ENCODE measurements around the gene MAPK11.

Gene MAPK11

DNA sequence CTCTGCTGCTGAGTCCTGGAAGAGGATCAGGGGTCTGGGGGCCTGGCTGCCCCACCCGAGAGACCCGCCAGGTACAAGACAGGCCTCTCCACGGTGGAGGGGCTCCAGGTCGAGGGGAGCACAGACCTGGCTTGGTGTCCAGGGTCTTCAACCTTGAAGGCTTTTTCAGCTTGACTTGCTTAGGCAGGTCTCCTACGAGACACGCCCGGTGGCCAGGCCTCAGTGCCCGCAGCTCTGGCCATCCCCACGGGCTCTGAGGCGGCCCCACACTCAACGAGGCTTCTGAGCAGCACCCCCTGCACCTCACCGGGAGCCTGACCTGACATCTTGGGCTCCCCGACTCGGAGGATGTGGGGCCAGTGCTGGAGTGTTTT, 43.9 kb upstream of the MAPK11 start:
- Histone ChIP-seq H3K36me3 (ENCODE audit: control insufficient read depth, insufficient read depth, low read length) (no peaks in the 10 kb centered on the region), H3K9me3 (ENCODE audit: control insufficient read depth, low read length) (no peaks in the 10 kb centered on the region), H3K4me3 (ENCODE audit: extremely low read depth, insufficient read depth, low read length, poor library complexity, severe bottlenecking) (no peak overlapping the region), H3K4me1 (ENCODE audit: control insufficient read depth, insufficient read depth, low read length, poor library complexity, severe bottlenecking) (peaks cover 9% of the 10 kb centered on the region), H3K27ac (ENCODE audit: low read depth, low read length, severe bottlenecking) (no peak overlapping the region)
- WGBS, 2 experiments (ENCODE audit: insufficient coverage in 2 of 2): 83 to 88% methylated on average over 11 to 12 of the region's 14 CpGs

GRCh38 chr22:50313600-50313999, 43.4 kb upstream of the MAPK11 start:
- no peaks in the 10 kb centered on the region for H3K36me3 ChIP-seq (ENCODE audit: control insufficient read depth, insufficient read depth, low read length)
- H3K4me3 ChIP-seq (ENCODE audit: extremely low read depth, insufficient read depth, low read length, poor library complexity, severe bottlenecking): no peak overlapping the region
- no peak overlapping the region for H3K27ac ChIP-seq (ENCODE audit: low read depth, low read length, severe bottlenecking)
- no peaks in the 10 kb centered on the region for H3K9me3 ChIP-seq (ENCODE audit: control insufficient read depth, low read length)
- peaks cover 10% of the 10 kb centered on the region for H3K4me1 ChIP-seq (ENCODE audit: control insufficient read depth, insufficient read depth, low read length, poor library complexity, severe bottlenecking)
- WGBS, 2 experiments (ENCODE audit: insufficient coverage in 2 of 2): 89 to 94% methylated on average over 9 to 14 of the region's 17 CpGs

GRCh38 chr22:50313021-50313420, 42.8 kb upstream of the MAPK11 start:
- Histone ChIP-seq H3K36me3 (ENCODE audit: control insufficient read depth, insufficient read depth, low read length) (no peaks in the 10 kb centered on the region), H3K9me3 (ENCODE audit: control insufficient read depth, low read length) (no peaks in the 10 kb centered on the region), H3K27ac (ENCODE audit: low read depth, low read length, severe bottlenecking) (no peak overlapping the region), H3K4me1 (ENCODE audit: control insufficient read depth, insufficient read depth, low read length, poor library complexity, severe bottlenecking) (peaks cover 16% of the 10 kb centered on the region), H3K4me3 (ENCODE audit: extremely low read depth, insufficient read depth, low read length, poor library complexity, severe bottlenecking) (no peak overlapping the region)
- 91% methylated on average over 4 of the region's 7 CpGs; no CpG with 5 or more reads in 1 of the 2 experiments for WGBS, 2 experiments (ENCODE audit: insufficient coverage in 2 of 2)

DNA sequence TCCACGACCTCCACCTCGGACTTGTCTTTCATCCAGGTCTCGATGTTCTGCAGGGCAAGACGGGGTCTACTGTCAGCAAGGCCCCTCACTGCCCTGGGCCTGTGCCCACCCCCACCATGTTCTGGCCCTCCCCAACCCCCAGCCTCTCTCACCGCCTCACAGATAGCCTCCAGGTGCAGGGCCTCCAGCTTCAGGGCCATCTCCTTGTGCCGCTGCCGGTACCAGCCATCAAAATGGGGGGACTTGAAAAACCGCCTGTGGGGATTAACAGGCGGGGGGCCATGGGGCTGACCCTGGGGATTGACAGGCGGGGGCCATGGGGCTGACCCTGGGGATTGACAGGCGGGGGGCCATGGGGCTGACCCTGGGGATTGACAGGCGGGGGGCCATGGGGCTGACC, 42.2 kb upstream of the MAPK11 start:
- peaks cover 19% of the 10 kb centered on the region for H3K4me1 ChIP-seq (ENCODE audit: control insufficient read depth, insufficient read depth, low read length, poor library complexity, severe bottlenecking)
- H3K36me3 ChIP-seq (ENCODE audit: control insufficient read depth, insufficient read depth, low read length): no peaks in the 10 kb centered on the region
- no peak overlapping the region for H3K4me3 ChIP-seq (ENCODE audit: extremely low read depth, insufficient read depth, low read length, poor library complexity, severe bottlenecking)
- 90 to 95% methylated on average over 5 of the region's 12 CpGs for WGBS, 2 experiments (ENCODE audit: insufficient coverage in 2 of 2)
- no peak overlapping the region for H3K27ac ChIP-seq (ENCODE audit: low read depth, low read length, severe bottlenecking)
- no peaks in the 10 kb centered on the region for H3K9me3 ChIP-seq (ENCODE audit: control insufficient read depth, low read length)

DNA sequence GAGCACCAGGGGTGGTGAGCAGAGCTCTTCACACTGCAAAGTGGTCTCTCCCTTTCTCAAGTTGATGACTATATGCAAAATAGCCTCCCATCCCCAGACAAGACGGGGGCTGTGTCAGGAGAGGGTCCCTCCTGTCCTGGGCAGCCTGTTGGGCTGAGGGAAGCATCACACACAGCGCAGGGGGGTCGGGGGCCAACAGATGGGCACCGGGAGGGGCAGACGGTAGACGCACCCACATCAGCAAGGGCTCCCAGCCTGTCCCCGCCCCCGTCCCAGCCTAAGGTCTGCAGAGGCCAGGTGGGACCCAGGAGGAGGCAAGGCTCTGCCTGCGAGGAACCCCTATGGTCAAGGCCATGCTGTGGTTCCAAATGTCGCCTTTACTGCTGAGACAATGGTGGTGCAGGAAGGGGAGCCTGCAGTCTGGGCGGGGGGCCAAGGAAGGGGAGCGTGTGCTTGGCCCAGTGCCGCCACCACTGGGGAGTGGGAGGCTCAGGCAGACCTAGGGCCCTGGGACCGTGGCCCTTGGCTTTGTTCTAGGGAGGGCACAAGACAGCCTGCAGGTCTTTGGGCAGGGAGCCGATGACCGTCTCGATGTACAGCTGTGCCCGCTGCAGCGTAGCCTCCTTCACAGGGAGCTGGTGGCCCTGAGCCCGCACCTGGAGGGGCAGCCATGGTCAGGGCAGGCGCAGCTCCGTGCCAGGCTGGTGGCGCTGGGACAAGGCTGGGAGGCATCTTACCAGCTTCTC, 41.6 kb upstream of the MAPK11 start:
- Histone ChIP-seq H3K9me3 (ENCODE audit: control insufficient read depth, low read length) (no peaks in the 10 kb centered on the region), H3K27ac (ENCODE audit: low read depth, low read length, severe bottlenecking) (no peak overlapping the region), H3K36me3 (ENCODE audit: control insufficient read depth, insufficient read depth, low read length) (no peaks in the 10 kb centered on the region), H3K4me3 (ENCODE audit: extremely low read depth, insufficient read depth, low read length, poor library complexity, severe bottlenecking) (no peak overlapping the region), H3K4me1 (ENCODE audit: control insufficient read depth, insufficient read depth, low read length, poor library complexity, severe bottlenecking) (peaks cover 19% of the 10 kb centered on the region)
- 91 to 92% methylated on average over 21 to 23 of the region's 23 CpGs for WGBS, 2 experiments (ENCODE audit: insufficient coverage in 2 of 2)

DNA sequence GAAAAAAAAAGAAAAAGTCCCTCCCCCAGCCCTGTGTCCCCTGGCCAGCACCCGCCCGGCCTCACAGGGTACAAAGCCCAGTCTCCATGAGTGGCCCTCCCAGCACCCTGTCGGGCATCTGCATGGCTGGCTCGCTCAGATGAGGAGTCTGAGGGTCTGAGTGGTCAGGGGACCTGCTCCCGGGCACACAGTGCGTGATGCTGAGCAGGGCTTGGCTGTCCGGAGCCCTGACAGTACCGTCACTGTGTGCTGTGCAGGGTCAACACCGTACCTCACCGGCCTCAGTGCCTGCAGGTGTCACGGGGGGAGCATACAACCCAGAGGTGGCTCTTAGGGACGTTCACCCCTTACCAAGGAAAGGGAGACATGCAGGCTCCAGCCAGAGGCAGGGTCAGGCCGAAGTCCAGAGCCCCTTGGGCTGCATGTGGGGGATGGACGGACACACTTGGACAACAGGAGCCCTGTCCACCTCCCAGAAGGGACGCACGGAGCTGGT, 40.8 kb upstream of the MAPK11 start:
- H3K4me3 ChIP-seq (ENCODE audit: extremely low read depth, insufficient read depth, low read length, poor library complexity, severe bottlenecking): no peak overlapping the region
- no peaks in the 10 kb centered on the region for H3K36me3 ChIP-seq (ENCODE audit: control insufficient read depth, insufficient read depth, low read length)
- H3K9me3 ChIP-seq (ENCODE audit: control insufficient read depth, low read length): no peaks in the 10 kb centered on the region
- peaks cover 19% of the 10 kb centered on the region for H3K4me1 ChIP-seq (ENCODE audit: control insufficient read depth, insufficient read depth, low read length, poor library complexity, severe bottlenecking)
- 92 to 94% methylated on average over 16 of the region's 16 CpGs for WGBS, 2 experiments (ENCODE audit: insufficient coverage in 2 of 2)
- H3K27ac ChIP-seq (ENCODE audit: low read depth, low read length, severe bottlenecking): no peak overlapping the region

DNA sequence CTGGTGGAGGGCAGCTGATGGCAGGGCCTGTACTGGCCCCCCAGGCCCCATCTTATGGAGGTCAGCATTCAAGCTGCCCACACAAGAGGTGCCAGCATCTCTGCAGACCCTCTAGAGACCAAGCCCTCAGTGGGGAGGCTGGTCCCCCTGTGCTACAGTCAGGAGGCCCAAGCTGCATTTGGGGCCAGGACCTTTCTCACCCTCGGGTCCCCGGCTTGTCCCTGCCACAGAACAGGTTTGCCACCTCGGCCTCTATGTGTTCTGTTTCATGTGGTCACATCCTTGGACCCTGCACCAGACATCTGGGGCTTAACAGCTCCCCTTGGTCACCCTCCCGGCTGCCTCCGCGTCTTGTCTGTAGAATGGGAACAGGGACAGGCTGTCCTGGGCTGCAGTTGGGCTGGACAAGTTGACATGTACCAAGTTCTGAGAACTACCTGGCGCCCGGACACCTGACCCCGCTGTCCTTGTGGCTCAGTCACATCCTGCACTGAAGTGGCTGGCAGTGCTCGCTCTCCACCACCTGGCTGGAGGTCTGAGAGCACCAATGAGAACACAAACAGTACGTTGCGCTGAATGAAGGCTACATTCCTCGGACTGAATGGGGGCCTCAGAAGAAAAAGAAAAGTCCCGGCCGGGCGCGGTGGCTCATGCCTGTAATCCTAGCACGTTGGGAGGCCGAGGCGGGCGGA, 40.0 kb upstream of the MAPK11 start:
- Histone ChIP-seq H3K4me3 (ENCODE audit: extremely low read depth, insufficient read depth, low read length, poor library complexity, severe bottlenecking) (no peak overlapping the region), H3K9me3 (ENCODE audit: control insufficient read depth, low read length) (no peaks in the 10 kb centered on the region), H3K4me1 (ENCODE audit: control insufficient read depth, insufficient read depth, low read length, poor library complexity, severe bottlenecking) (peaks cover 27% of the 10 kb centered on the region), H3K36me3 (ENCODE audit: control insufficient read depth, insufficient read depth, low read length) (peaks cover 3% of the 10 kb centered on the region), H3K27ac (ENCODE audit: low read depth, low read length, severe bottlenecking) (no peak overlapping the region)
- WGBS, 2 experiments (ENCODE audit: insufficient coverage in 2 of 2): 90 to 94% methylated on average over 13 of the region's 21 CpGs

- no peak overlapping the region for H3K27ac ChIP-seq (ENCODE audit: low read depth, low read length, severe bottlenecking)
- no peak overlapping the region for H3K4me3 ChIP-seq (ENCODE audit: extremely low read depth, insufficient read depth, low read length, poor library complexity, severe bottlenecking)
- H3K36me3 ChIP-seq (ENCODE audit: control insufficient read depth, insufficient read depth, low read length): peaks cover 5% of the 10 kb centered on the region
- WGBS, 2 experiments (ENCODE audit: insufficient coverage in 2 of 2): 72 to 73% methylated on average over 7 of the region's 7 CpGs
- no peaks in the 10 kb centered on the region for H3K9me3 ChIP-seq (ENCODE audit: control insufficient read depth, low read length)
- H3K4me1 ChIP-seq (ENCODE audit: control insufficient read depth, insufficient read depth, low read length, poor library complexity, severe bottlenecking): peaks cover 30% of the 10 kb centered on the region
These were observed 39.4 kb upstream of the MAPK11 start for GRCh38 chr22:50309601-50309991.

- no peak overlapping the region for H3K4me3 ChIP-seq (ENCODE audit: extremely low read depth, insufficient read depth, low read length, poor library complexity, severe bottlenecking)
- 59 to 79% methylated on average over 2 to 7 of the region's 9 CpGs for WGBS, 2 experiments (ENCODE audit: insufficient coverage in 2 of 2)
These were observed 38.9 kb upstream of the MAPK11 start for GRCh38 chr22:50308986-50309600.

GRCh38 chr22:50308597-50308935, 38.4 kb upstream of the MAPK11 start:
- peak overlapping the region; percentile 44 for H3K27ac ChIP-seq (ENCODE audit: low read depth, low read length, severe bottlenecking)
- H3K9me3 ChIP-seq (ENCODE audit: control insufficient read depth, low read length): no peaks in the 10 kb centered on the region
- peaks cover 35% of the 10 kb centered on the region for H3K4me1 ChIP-seq (ENCODE audit: control insufficient read depth, insufficient read depth, low read length, poor library complexity, severe bottlenecking)
- H3K36me3 ChIP-seq (ENCODE audit: control insufficient read depth, insufficient read depth, low read length): peaks cover 10% of the 10 kb centered on the region
- 48 to 50% methylated on average over 5 to 6 of the region's 7 CpGs for WGBS, 2 experiments (ENCODE audit: insufficient coverage in 2 of 2)
- no peak overlapping the region for H3K4me3 ChIP-seq (ENCODE audit: extremely low read depth, insufficient read depth, low read length, poor library complexity, severe bottlenecking)

More at GRCh38 chr22:50308986-50309600, 38.9 kb upstream of the MAPK11 start:
- peak overlapping the region; percentile 44 for H3K27ac ChIP-seq (ENCODE audit: low read depth, low read length, severe bottlenecking)
- H3K36me3 ChIP-seq (ENCODE audit: control insufficient read depth, insufficient read depth, low read length): peaks cover 6% of the 10 kb centered on the region
- no peaks in the 10 kb centered on the region for H3K9me3 ChIP-seq (ENCODE audit: control insufficient read depth, low read length)
- peaks cover 30% of the 10 kb centered on the region for H3K4me1 ChIP-seq (ENCODE audit: control insufficient read depth, insufficient read depth, low read length, poor library complexity, severe bottlenecking)
